Measurements from ENCODE around the gene IRX4.

The IRX4 gene

GRCh38 chr5:1882337-1883119 is at the start of gene IRX4:
Gene IRX4, minus strand, starts transcription at chr5:1882925. Its CDS starts 278 bp downstream, at chr5:1882647.
- no peak for DNase-seq (ENCODE audit: low read depth)

GRCh38 chr5:1931604-1932231 is 49.0 kb upstream of the IRX4 start:
- no peak for DNase-seq (ENCODE audit: low read depth)

- DNase-seq (ENCODE audit: low read depth), result no peak
Measured at GRCh38 chr5:1930880-1931603, 48.3 kb upstream of the IRX4 start.

GRCh38 chr5:1930501-1930879 is 47.8 kb upstream of the IRX4 start:
- DNase-seq (ENCODE audit: low read depth), result no peak

- DNase-seq (ENCODE audit: low read depth), result no peak
Measured at GRCh38 chr5:1929108-1929991, 46.6 kb upstream of the IRX4 start.

GRCh38 chr5:1926471-1927341 is 44.0 kb upstream of the IRX4 start:
- no peak for DNase-seq (ENCODE audit: low read depth)

- no peak for DNase-seq (ENCODE audit: low read depth)
Measured at GRCh38 chr5:1926071-1926440, 43.3 kb upstream of the IRX4 start.

GRCh38 chr5:1925111-1926070 is 42.7 kb upstream of the IRX4 start:
- no peak for DNase-seq (ENCODE audit: low read depth)

GRCh38 chr5:1923766-1924165 is 41.0 kb upstream of the IRX4 start:
- no peak for DNase-seq (ENCODE audit: low read depth)

- DNase-seq (ENCODE audit: low read depth), result no peak
Measured at GRCh38 chr5:1923341-1923740, 40.6 kb upstream of the IRX4 start.

- DNase-seq (ENCODE audit: low read depth), result no peak
Measured at GRCh38 chr5:1921711-1922110, 39.0 kb upstream of the IRX4 start.

GRCh38 chr5:1919750-1920149 is 37.0 kb upstream of the IRX4 start:
- DNase-seq (ENCODE audit: low read depth), result no peak

GRCh38 chr5:1919209-1919566 is 36.5 kb upstream of the IRX4 start:
- no peak for DNase-seq (ENCODE audit: low read depth)

GRCh38 chr5:1918488-1919208 is 35.9 kb upstream of the IRX4 start:
- no peak for DNase-seq (ENCODE audit: low read depth)

GRCh38 chr5:1917830-1918487 is 35.2 kb upstream of the IRX4 start:
- DNase-seq (ENCODE audit: low read depth), result no peak

- no peak for DNase-seq (ENCODE audit: low read depth)
Measured at GRCh38 chr5:1916041-1917001, 33.6 kb upstream of the IRX4 start.

- no peak for DNase-seq (ENCODE audit: low read depth)
Measured at GRCh38 chr5:1915316-1915715, 32.6 kb upstream of the IRX4 start.

- no peak for DNase-seq (ENCODE audit: low read depth)
Measured at GRCh38 chr5:1914471-1914870, 31.7 kb upstream of the IRX4 start.

All from GM04504 (cell line).